Astrocyte of the hippocampus (primary cell): Measurements from ENCODE around the gene PLPPR1.
"Not testable (repeated sequence)": the region's sequence is repeated elsewhere in the genome, so short reads cannot be mapped to it uniquely, and the experiment has no call there.

Source experiments
- DNase-seq: peaks from one replicate; pipeline ENCODE4 v3.0.0; 2011; ENCODE audit warnings: low read depth, low spot score

The PLPPR1 gene

DNA sequence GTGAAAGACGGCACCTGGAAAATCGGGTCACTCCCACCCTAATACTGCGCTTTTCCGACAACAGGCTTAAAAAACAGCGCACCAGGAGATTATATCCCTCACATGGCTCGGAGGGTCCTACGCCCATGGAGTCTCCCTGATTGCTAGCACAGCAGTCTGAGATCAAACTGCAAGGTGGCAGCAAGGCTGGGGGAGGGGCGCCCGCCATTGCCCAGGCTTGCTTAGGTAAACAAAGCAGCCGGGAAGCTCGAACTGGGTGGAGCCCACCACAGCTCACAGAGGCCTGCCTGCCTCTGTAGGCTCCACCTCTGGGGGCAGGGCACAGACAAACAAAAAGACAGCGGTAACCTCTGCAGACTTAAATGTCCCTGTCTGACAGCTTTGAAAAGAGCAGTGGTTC, 262.5 kb downstream of the PLPPR1 start:
- not testable (repeated sequence) for DNase-seq

DNA sequence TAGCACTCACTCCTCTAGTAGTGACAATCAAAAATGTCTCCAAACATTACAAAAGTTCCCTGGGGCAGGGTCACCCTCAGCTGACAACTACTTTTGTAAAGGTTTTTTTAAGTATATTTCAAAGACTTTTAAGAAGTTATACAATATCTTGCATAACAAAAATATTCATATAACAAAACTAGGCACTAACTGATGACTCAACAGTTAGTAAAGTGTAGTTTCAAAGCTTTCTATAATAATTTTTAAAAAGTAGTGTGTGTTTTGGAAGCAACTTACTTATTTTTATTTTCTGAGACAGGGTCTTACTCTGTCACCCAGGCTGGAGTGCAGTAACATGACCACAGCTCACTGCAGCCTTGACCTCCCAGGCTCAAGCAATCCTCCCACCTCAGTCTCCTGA, 271.4 kb downstream of the PLPPR1 start:
- no peak for DNase-seq

DNA sequence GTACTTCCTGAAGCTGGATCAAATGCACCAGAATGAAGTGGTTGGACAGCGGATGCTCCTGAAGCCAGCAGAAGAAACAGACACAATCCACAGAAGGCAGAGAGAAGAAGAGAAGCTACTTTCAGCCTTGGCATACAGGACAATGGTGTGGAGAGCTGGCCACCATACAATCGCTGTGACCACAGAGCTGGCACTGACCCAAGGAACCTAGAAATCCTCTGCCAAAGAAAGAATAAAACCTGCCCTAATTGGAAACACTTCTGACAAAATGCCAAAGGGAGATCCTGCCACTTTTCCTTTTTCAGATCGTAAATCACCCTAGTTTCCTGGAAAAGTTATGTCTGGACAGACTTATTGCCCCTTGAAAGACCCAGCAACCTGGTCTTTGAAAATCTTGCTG, 278.5 kb downstream of the PLPPR1 start:
- DNase-seq = peak; percentile 63

DNA sequence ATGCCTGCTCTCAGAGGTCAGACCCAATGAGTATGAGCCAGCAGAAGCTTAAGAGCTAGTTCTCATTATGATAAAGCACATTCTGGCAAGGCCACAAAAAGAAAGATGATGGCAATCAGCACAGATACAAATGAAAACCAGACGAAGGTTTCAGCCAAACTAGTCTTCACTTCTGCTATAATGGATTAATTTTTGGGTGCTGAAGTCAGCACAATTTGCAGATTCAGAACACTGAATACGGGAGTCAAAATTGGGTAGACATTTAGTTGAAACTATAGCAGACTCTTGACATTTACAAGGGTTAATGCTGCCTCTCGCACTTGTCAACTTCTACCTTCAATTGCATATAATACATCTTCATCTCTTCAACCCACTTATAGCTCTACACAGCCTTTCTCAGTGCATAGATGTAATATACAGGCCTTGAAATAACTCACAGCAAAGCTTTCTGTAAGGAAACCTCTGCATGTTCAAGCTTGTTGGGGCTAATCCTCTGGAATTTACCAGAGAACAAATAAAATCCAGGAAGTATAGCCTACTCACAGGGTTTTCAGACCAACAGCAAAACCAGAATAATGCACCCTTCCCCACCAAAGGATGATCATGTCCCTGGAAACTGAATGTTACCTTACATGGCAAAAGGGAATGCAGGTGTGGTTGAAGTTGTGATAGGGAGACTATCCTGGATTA, 279.1 kb downstream of the PLPPR1 start:
- DNase-seq = peak; percentile 5

DNA sequence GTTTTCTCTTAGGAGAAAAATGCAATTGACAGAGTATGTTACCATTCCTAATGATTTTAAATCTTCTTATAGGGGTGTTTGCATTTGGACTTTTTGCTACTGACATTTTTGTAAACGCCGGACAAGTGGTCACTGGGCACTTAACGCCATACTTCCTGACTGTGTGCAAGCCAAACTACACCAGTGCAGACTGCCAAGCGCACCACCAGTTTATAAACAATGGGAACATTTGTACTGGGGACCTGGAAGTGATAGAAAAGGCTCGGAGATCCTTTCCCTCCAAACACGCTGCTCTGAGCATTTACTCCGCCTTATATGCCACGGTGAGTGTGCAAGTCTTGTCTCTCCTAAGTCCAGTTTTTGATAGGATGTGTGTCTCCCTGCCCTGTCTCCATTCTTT, 280.6 kb downstream of the PLPPR1 start:
- no peak for DNase-seq

DNA sequence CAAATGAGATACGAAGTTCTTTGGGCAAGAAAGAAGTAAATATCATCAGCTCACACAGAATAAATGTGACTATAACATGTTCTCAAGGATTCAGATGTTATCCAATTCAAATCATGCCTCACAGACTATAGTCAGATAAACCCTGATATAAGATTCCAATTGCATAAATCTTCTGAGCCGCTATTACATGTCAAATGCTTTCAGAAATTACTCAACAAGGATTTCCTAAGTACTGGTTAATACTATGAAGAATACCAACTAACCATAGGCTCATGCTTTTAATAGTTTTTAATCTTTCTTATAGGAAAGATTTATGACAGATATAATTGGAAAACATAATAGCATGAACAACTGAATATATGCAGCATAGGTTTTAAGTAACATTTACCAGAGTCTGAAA, 282.7 kb downstream of the PLPPR1 start:
- DNase-seq = no peak

DNA sequence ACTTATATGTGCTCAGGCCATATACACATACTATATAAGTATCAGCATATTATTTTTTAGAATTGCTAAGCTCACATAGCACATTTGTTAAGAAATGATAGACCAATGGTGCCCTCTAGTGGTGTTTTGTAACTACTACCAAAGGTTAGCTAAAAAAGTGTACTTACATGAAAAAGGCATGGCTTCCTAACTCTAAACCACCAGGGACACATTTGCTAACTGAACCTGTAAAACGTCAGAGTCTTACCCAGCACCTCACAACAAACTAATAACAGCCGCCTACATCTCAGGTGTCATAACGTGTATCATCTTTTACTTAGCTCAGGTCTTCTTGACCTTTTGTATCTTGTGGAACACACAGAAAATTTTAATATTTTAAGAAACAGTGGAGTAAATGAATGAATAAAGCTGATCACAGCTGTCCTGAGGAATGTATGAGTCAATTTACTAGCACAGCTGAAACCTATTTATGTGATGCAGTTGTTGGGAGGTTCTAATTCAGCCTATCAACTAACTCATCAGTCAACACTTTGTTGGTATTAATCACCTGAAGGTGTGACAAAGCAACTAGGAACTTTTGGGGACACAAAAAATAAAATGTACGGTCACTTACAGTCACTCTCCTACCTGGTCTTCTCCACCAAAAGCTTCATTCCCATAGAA, 283.4 kb downstream of the PLPPR1 start:
- DNase-seq = peak; percentile 85

DNA sequence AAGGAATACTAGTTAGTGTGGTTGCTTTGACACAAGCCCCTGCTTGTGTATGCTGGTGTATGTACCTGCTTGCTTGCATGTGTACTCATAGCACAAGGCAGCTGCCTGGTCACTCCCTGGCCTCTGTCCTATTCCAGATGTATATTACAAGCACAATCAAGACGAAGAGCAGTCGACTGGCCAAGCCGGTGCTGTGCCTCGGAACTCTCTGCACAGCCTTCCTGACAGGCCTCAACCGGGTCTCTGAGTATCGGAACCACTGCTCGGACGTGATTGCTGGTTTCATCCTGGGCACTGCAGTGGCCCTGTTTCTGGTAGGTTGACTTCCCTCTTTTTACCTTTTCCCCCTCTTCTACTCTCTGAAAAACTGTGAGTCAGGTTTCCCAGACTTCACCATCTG, 284.1 kb downstream of the PLPPR1 start:
- DNase-seq = no peak

DNA sequence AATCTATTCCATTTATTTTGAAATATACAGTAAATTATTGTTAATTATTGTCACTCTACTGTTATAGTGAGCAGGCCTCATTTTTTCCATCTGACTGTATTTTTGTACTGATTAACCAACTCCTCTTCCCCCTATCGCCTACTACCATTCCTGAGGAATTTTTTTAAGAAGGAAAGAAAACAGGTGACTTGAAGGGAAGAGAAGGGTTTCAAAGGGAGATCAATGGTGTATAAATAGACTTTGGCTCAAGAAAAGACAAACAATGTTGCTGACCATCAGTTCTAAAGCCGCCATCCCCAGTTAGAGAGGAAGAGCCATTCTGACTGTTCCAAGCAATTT, 286.6 kb downstream of the PLPPR1 start:
- DNase-seq = no peak

DNA sequence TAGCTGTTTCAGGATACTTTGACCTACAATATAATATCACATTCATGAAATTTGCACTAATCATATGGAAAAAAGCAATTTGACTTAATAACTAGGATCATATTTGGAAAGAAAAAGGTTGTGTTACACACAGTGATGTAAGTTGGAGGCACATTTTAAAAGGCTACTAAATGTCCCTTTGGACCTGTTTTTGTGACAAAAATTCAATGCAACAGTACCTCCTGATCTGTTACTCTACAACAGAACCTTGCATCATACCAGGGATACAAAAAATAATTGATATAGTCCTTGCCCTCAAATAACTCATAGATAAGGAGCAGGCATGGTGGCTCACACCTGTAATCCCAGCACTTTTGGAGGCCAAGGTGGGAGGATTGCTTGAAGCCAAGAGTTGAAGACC, 289.2 kb downstream of the PLPPR1 start:
- DNase-seq = no peak

DNA sequence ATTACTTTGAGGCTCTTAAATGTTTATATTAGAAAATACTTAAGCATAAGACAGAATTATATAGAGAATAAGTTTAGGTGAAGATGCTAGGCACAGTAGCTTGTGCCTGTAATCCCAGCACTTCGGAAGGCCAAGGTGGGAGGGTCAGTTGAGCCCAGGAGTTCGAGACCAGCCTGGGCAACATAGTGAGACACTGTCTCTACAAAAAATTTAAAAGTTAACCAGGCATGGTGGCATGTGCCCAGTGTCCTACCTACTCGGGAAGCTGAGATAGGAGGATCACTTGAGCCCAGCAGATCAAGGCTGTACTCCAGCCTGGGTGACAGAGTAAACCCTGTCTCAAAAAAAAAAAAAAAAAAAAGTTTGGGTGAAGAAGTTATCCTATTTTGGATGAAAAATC, 294.6 kb downstream of the PLPPR1 start:
- DNase-seq = no peak

DNA sequence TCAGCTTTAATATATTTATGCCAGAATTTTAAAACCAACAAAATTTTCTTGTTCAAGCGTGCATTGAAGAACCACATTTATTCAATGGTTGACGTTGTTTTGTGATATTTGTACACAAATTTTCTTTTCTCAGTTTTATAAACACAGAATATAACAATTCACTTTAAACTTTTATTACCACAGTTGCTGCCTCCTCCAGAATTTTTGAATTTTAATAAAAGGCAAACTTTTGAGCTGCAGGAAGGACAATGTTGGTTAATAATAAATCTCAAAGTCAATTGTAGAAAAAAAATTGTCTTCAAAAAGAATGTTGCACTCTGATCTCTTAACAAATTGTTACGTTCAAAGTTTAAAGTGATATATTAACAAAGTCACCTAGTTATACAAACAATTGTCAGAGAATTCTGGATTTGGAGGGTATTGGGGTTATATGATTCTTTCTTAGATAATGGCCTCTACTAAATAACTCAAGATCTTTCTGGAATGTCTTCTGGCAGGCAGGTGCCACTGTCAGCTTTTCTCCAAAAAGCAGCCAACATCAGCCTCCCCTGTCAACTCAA, 295.8 kb downstream of the PLPPR1 start:
- DNase-seq = no peak

DNA sequence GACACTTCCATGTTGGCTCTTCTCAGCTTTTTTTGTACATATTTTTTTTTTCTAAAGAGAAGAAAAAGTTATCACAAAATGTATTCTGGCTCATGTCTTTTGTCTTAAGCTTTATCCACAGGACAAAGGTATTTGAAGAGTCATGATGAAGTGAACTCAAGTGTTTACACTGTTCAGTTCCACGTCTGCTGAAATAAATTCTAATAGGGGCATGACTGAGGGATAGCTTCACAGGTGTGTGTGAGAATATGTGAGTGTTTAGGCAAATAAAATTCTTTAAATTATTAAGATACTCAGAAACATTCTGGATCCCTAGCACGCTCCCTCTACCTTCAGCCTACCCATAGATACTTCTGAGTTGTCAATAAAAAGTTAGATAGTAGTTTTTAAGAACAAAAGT, 296.5 kb downstream of the PLPPR1 start:
- DNase-seq = no peak

DNA sequence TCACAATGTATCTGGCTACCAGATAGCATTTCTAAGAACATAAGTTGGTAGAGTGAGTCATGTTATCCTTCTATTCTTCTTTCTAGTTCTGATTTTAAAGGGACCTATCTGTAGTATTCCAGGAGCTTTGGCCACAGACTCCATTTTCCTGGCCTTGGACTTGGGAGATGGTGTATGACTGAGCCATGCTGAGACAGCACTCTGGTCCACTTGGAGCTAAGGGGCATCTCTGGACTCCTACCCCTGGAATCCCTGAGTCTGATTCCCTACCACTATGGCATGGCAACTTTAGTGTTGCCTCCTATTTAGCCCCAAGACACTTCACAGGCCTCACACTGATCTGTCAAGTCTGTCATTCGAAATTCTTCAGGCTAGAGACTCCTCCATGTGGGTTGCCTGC, 297.5 kb downstream of the PLPPR1 start:
- DNase-seq = no peak

DNA sequence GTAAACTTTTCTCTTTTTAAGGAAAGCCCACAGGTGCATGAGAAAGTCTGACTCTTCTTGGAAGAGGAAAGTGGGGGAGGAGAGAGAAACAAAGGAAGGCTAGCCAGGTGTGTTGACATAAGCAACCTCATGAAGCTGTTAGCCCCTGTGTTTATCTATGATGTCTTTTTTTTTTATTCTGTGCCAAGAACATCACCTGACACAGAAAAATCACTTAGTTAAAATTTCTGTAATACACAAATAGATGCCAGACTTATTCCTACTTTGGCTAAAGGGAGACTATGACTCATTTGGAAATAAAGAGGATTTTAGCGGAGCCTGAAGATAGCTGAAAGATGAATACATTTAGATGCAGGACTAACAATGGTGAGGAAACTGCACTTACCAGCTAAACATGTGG, 298.0 kb downstream of the PLPPR1 start:
- peak; percentile 15 for DNase-seq

DNA sequence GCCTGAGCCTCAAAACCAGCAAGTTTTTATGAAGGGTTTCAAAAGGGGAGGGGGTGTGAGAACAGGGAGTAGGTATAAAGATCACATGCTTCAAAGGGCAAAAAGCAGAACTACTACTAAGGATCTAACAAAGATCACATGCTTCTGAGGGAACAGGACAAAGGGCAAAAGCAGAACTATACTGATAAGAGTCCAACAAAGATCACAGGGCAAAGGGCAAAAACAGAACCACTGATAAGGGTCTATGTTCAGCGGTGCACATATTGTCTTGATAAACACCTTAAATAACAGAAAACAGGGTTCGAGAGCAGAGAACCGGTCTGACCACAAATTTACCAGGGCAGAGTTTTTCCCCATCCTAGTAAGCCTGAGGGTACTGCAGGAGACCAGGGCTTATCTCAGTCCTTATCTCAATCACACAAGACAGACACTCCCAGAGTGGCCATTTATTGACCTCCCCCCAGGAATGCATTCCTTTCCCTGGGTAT, 298.9 kb downstream of the PLPPR1 start:
- not testable (repeated sequence) for DNase-seq

DNA sequence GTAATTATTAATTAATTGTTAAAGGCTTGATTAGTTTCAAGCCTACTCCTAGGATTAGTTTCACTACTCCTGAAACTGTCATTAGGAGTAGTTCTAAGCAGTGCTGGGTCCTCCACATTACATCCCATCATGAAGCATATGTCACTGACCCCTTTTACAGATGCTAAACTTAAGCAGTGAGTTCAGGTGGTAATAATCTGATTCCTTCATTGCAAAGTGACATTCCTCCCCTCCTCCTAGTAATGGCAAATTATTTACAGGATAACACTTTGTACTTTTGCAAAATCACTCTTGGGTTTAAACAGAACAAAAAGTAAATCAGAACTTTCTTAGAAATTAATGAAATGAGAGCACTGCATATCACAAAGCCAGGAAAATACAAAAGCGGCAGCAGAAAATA, 303.8 kb downstream of the PLPPR1 start:
- no peak for DNase-seq

DNA sequence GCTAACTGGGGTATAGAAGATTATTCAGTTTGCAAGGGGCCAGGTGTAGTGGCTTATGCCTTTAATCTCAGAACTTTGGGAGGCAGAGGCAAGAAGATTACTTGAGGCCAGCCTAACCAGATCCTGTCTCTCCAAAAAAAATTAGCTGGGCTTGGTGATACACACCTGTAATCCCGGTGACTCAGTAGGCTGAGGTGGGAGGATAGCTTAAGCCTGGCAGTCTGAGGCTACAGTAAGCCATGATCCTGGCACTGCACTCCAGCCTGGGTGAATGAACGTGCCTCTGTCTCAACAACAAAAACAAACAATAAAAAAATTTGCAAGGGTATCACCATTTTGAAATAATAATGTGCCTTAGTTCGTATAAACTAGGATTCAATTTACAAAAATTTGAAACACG, 305.0 kb downstream of the PLPPR1 start:
- no peak for DNase-seq

DNA sequence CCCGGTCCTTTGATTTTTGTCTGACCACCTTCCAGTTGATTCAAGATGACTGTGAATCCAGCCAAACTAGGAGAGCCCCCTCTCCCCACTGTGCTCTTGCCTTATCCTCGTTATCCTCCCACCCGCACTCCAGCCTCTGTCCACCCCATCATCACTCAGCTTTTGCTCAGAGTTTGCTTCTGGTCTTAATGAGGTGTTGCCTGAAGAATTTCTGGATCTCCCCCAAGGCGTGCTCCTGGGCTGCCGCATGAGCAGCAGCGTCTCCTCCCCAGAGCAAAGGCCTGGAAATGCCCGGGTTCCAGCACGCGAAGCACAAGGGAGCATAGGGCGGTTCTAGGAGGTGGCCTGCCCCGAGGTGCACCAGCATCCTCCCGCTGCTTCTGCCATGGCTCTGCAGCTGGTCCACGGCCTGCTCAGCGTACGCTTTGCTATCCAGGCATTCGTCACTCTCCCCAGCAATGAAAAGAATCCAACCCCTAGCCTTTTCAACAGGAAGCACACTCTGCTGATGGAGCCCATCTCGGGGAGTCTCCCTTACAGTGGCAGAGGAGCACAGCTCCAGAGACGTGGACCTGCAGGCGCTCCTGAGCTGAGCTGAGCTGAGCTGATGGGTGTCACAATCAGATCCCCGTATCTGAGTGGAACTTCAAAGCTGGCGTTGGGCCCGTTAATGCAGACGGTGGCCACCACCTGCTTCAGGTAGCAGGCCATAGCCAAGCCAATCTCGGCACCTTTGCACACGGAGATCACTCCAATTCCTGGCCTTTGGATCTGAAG, 305.6 kb downstream of the PLPPR1 start:
- no peak for DNase-seq

DNA sequence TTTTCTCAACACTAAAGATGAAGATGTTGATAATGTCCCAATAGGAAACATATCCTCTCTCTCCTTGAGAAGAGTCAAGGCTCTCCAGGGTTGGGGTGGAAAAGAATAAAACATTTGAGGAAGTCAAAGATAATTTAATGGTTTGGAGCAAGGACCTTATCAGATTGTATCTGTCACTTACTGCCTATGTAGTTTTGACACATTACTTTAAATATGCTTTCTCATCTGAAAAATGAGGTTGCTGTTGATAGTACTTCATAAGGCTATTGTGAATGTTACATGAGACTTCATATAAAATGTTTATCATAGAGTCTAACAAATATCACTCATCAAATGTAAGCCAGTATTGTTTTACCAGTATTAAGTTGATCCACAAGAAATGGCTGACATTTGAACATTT, 307.6 kb downstream of the PLPPR1 start:
- DNase-seq = no peak

DNA sequence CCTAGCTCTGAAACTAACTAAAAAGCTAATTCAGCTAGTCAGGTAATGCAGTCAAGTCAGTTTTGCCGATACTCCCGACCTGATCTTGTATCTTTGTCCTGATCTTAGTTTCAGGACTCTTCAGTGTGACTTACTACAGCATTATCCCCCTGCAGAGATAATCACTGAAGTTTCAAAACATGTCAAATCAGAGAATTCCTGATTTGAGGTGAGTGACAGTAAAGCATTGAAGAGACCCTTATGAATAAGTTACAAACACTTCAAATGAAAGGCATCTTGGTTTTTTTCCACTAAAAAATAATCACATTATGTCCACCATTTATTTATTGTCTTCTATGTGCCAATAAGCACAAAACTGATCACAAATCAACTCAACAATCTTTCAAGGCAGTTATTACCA, 308.7 kb downstream of the PLPPR1 start:
- DNase-seq = no peak

DNA sequence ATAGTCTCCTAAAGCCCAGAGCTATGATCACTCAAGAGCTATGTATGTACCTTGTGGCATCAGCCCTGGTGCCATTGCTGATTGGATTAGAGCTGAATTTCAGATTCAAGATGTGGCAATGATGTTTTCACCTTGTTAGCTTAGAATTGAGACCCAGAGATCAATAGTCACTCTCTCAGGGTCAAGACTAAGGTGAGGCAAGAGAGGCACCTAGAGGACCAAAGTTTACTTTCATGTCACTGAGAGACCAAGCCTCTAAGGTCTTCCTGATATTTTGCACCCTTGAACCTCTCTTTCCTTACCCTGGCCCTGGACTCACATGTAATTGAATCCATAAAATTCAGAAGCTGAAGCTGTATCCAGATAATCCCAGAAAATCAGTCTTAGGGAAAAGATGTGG, 313.4 kb downstream of the PLPPR1 start:
- DNase-seq = no peak

DNA sequence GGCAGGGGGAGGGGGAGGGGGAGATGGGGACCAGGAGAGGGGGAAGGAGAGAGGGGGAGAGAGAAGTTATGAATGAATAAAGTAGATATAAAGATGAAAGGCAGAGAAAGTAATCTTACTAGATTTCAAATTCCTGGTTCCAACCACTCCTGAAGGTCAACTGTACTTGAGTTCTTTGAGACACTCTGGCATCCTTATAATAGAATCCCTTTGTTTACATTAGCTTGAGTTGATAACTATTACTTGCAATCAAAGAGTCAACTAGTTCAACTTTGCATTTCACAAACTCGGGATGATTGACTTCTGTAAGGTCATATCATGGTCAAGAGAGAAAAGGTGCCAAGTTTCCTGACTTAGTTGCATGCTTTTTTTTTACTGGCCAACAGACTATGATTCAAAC, 314.1 kb downstream of the PLPPR1 start:
- DNase-seq = no peak
